Caco-2 (cell line): ENCODE results near the gene CDK5RAP2. TPM values are rescaled to one million over a fixed set of nuclear protein-coding genes. Genes with fewer than 3 reads are reported as not detected.

Source experiments
- BruUV-seq: library from RNA; stranded (reverse); fragments of 400-500 nt; replicated peaks from 2 replicates; lab custom pipeline; 2021; lab: Mats Ljungman, UMichigan
- CTCF ChIA-PET: fragments of 300-600 bp; sonication (Branson Sonifier 250); formaldehyde crosslinking; loops from one replicate; lab custom pipeline; 2022; ENCODE audit warnings: antibody characterized with exemption; lab: Charles Lee
- POLR2A ChIA-PET: fragments of 300-600 bp; sonication (Branson Sonifier 250); formaldehyde crosslinking; loops from one replicate; lab custom pipeline; 2022; ENCODE audit warnings: antibody characterized with exemption; lab: Charles Lee
- DNase-seq, 2 experiments: peaks; one replicate each; pipeline versions ENCODE4 v3.0.0 to v3.0.0-alpha.2; 2020 to 2022
- H3K27me3 ChIP-seq: replicated peaks from 2 replicates; pipeline ENCODE4 v1.6.0; 2011; ENCODE audit warnings: low read length; ENCODE audit not compliant: control insufficient read depth, insufficient read depth
- H3K36me3 ChIP-seq: 2 replicates; pipeline ENCODE4 v1.5.1; 2011; ENCODE audit warnings: low read length; ENCODE audit not compliant: control insufficient read depth, insufficient read depth
- H3K4me1 ChIP-seq: fragments of 250-450 bp; sonication (Bioruptor Pico); 2 replicates; pipeline ENCODE4 v1.5.1; 2020; ENCODE audit warnings: mild to moderate bottlenecking
- H3K4me3 ChIP-seq: 2 replicates; pipeline ENCODE4 v1.5.1; 2011; ENCODE audit warnings: low read depth, mild to moderate bottlenecking, control low read depth, low read length
- H3K9me3 ChIP-seq: fragments of 250-450 bp; sonication (Bioruptor Pico); 2 replicates; pipeline ENCODE4 v1.5.1; 2020; ENCODE audit warnings: mild to moderate bottlenecking, moderate library complexity
- H3K27ac Mint-ChIP-seq: one replicate; pipeline ENCODE4 v1.8.0; 2022; ENCODE audit warnings: mixed read lengths; ENCODE audit not compliant: unreplicated experiment
- H3K27me3 Mint-ChIP-seq: one replicate; pipeline ENCODE4 v1.8.0; 2022; ENCODE audit warnings: mixed read lengths; ENCODE audit not compliant: insufficient read depth, unreplicated experiment
- H3K36me3 Mint-ChIP-seq: one replicate; pipeline ENCODE4 v1.8.0; 2022; ENCODE audit warnings: mild to moderate bottlenecking, mixed read lengths; ENCODE audit not compliant: insufficient read depth, unreplicated experiment
- H3K4me1 Mint-ChIP-seq: one replicate; pipeline ENCODE4 v1.8.0; 2022; ENCODE audit warnings: low read depth, mixed read lengths; ENCODE audit not compliant: unreplicated experiment
- H3K4me3 Mint-ChIP-seq: one replicate; pipeline ENCODE4 v1.8.0; 2022; ENCODE audit warnings: mild to moderate bottlenecking, moderate library complexity, mixed read lengths; ENCODE audit not compliant: unreplicated experiment
- H3K9me3 Mint-ChIP-seq: one replicate; pipeline ENCODE4 v1.8.0; 2022; ENCODE audit warnings: mixed read lengths; ENCODE audit not compliant: unreplicated experiment
- CTCF ChIP-seq, 2 experiments: fragments of 200-600 bp in 1 of 2; IDR thresholded peaks; 1 replicate in 1 of 2; 2 replicates in 1 of 2; pipeline versions ENCODE4 v1.5.1 to v1.8.0; 2011 to 2022; ENCODE audit warnings: antibody characterized with exemption in 1 of 2, control low read depth in 1 of 2, inconsistent platforms in 1 of 2, low read depth in 1 of 2, low read length in 1 of 2, mild to moderate bottlenecking in 1 of 2, moderate library complexity in 1 of 2; ENCODE audit not compliant: insufficient read depth in 1 of 2, severe bottlenecking in 1 of 2, unreplicated experiment in 1 of 2
- intact Hi-C: fragments of 100-400 bp; cut with micrococcal nuclease; formaldehyde crosslinking; loops from one replicate; pipeline ENCODE4 v1.10.0; 2022; ENCODE audit not compliant: unreplicated experiment
- total RNA-seq: library from RNA; stranded (reverse); gene quantifications from 2 replicates; pipeline ENCODE4 v1.2.3, GENCODE V29; 2022

CDK5RAP2 gene
- total RNA-seq, 1 experiment from 2014 or later: 71.3 TPM

GRCh38 chr9:120402741-120403542 lies 177.0 kb downstream of the CDK5RAP2 start:
- peaks cover 5% of the 10 kb centered on the region for H3K36me3 ChIP-seq
- POLR2A ChIA-PET: no interaction called here
- no peak for DNase-seq
- H3K4me3 ChIP-seq: no peak overlapping the region
- Mint-ChIP-seq H3K4me1 (no peaks in the 10 kb centered on the region), H3K4me3 (no peak overlapping the region), H3K27me3 (no peaks in the 10 kb centered on the region), H3K36me3 (peaks cover 66% of the 10 kb centered on the region), H3K27ac (peak overlapping the region; percentile 63), H3K9me3 (no peaks in the 10 kb centered on the region)
- H3K4me1 ChIP-seq: no peaks in the 10 kb centered on the region
- TF ChIP-seq CTCF (IDR thresholded peaks at IDR 0.05; ENCODE audit: insufficient read depth in 1 of 2, low read depth in 1 of 2, low read length in 1 of 2, severe bottlenecking in 1 of 2, unreplicated experiment in 1 of 2): no peak
- BruUV-seq: no TSS peak
- intact Hi-C loops: no loop called here
- CTCF ChIA-PET: no interaction called here
- H3K27me3 ChIP-seq: no peaks in the 10 kb centered on the region
- no peaks in the 10 kb centered on the region for H3K9me3 ChIP-seq

GRCh38 chr9:120399940-120400339 lies 180.0 kb downstream of the CDK5RAP2 start:
- no peak overlapping the region for H3K27ac Mint-ChIP-seq
- Histone ChIP-seq H3K27me3 (no peaks in the 10 kb centered on the region), H3K36me3 (peaks cover 3% of the 10 kb centered on the region), H3K4me1 (no peaks in the 10 kb centered on the region), H3K4me3 (no peak overlapping the region), H3K9me3 (no peaks in the 10 kb centered on the region)
- no peak for DNase-seq
- no peak overlapping the region for H3K4me3 Mint-ChIP-seq
- intact Hi-C loops: no loop called here
- ChIA-PET POLR2A (interaction anchor here (0.5 kb wide), 1 partner anchor 119 kb away, joined by 3 read pairs; no protein-coding TSS in a partner anchor), CTCF (no interaction called here)
- H3K36me3 Mint-ChIP-seq: peaks cover 56% of the 10 kb centered on the region
- no peaks in the 10 kb centered on the region for H3K9me3 Mint-ChIP-seq
- H3K4me1 Mint-ChIP-seq: no peaks in the 10 kb centered on the region
- TF ChIP-seq CTCF (IDR thresholded peaks at IDR 0.05; ENCODE audit: insufficient read depth in 1 of 2, low read depth in 1 of 2, low read length in 1 of 2, severe bottlenecking in 1 of 2, unreplicated experiment in 1 of 2): no peak
- no peaks in the 10 kb centered on the region for H3K27me3 Mint-ChIP-seq
- BruUV-seq: no TSS peak

GRCh38 chr9:120398286-120398685 lies 181.7 kb downstream of the CDK5RAP2 start:
- TF ChIP-seq CTCF (IDR thresholded peaks at IDR 0.05; ENCODE audit: insufficient read depth in 1 of 2, low read depth in 1 of 2, low read length in 1 of 2, severe bottlenecking in 1 of 2, unreplicated experiment in 1 of 2): no peak
- Mint-ChIP-seq H3K27ac (no peak overlapping the region), H3K4me3 (no peak overlapping the region), H3K27me3 (no peaks in the 10 kb centered on the region), H3K4me1 (no peaks in the 10 kb centered on the region), H3K36me3 (peaks cover 60% of the 10 kb centered on the region), H3K9me3 (no peaks in the 10 kb centered on the region)
- CTCF ChIA-PET: no interaction called here
- no TSS peak for BruUV-seq
- Histone ChIP-seq H3K4me3 (no peak overlapping the region), H3K9me3 (no peaks in the 10 kb centered on the region), H3K4me1 (no peaks in the 10 kb centered on the region), H3K36me3 (peaks cover 3% of the 10 kb centered on the region), H3K27me3 (no peaks in the 10 kb centered on the region)
- no peak for DNase-seq
- POLR2A ChIA-PET: no interaction called here
- intact Hi-C loops: no loop called here
